K562 (cell line): ENCODE data around the gene C3. TPM values are rescaled to one million over a fixed set of nuclear protein-coding genes. Genes with fewer than 3 reads are reported as not detected.

Experiments used
- ATAC-seq: fragments of 200-7000 bp; cut with Tn5 transposase; 3 replicates; pipeline ENCODE4 v1.9.1; 2020; ENCODE audit warnings: moderate library complexity
- BruUV-seq: library from RNA; stranded (reverse); fragments of 400-500 nt; replicated peaks from 2 replicates; lab custom pipeline; 2021; lab: Mats Ljungman, UMichigan
- CTCF ChIA-PET: fragments of 300-600 bp; formaldehyde crosslinking; extraction: SDS; loops from one replicate; lab custom pipeline; 2021; ENCODE audit warnings: low intra/inter-chr PET ratio; lab: Yijun Ruan, JAX
- POLR2A ChIA-PET: fragments of 300-600, 350-650 bp; sonication (Branson Sonifier 250); formaldehyde crosslinking; extraction: SDS; loops from one replicate; lab custom pipeline; 2021; ENCODE audit warnings: antibody characterized with exemption, inconsistent platforms; lab: Yijun Ruan, JAX
- DNase-seq, 4 experiments: peaks; one replicate each; pipeline versions ENCODE4 v3.0.0 to v3.0.0-alpha.2; 2011 to 2018; ENCODE audit warnings: low spot score in 3 of 4, mixed read lengths in 3 of 4; ENCODE audit errors: extremely low read depth in 1 of 4
- FAIRE-seq: peaks from 2 replicates; lab custom pipeline; 2011; peaks lifted over from hg19 to GRCh38; lab: Jason Lieb, UNC
- H2AFZ ChIP-seq: 2 replicates; pipeline ENCODE4 v1.6.0; 2011; ENCODE audit warnings: low read depth, low read length, control low read depth, inconsistent platforms
- H3K27ac ChIP-seq: fragments of 200-600 bp; 3 replicates; pipeline ENCODE4 v1.8.0; 2011; ENCODE audit warnings: low read depth, mild to moderate bottlenecking, control low read depth, inconsistent platforms, low read length, moderate library complexity, mixed read lengths; ENCODE audit errors: extremely low read depth
- H3K27me3 ChIP-seq, 2 experiments: fragments of 300-600 bp in 1 of 2; 2 replicates in 1 of 2; 3 replicates in 1 of 2; pipeline versions ENCODE4 v1.6.0 to v1.8.0; 2011; ENCODE audit warnings: inconsistent platforms in 2 of 2, low read length in 2 of 2, mild to moderate bottlenecking in 1 of 2, mixed read lengths in 1 of 2, moderate library complexity in 1 of 2; ENCODE audit not compliant: control insufficient read depth in 2 of 2, insufficient read depth in 2 of 2
- H3K36me3 ChIP-seq: fragments of 300-600 bp; 3 replicates; pipeline ENCODE4 v1.8.0; 2011; ENCODE audit warnings: mild to moderate bottlenecking, low read length, inconsistent platforms; ENCODE audit not compliant: control insufficient read depth, insufficient read depth
- H3K4me1 ChIP-seq, 2 experiments: fragments of 200-600 bp in 1 of 2; replicated peaks in 1 of 2; 2 replicates in 1 of 2; 3 replicates in 1 of 2; pipeline versions ENCODE4 v1.5.1 to v1.8.0; 2011; ENCODE audit warnings: inconsistent platforms in 2 of 2, low read length in 2 of 2, mild to moderate bottlenecking in 1 of 2, mixed read lengths in 1 of 2, moderate library complexity in 1 of 2; ENCODE audit not compliant: control insufficient read depth in 2 of 2, insufficient read depth in 2 of 2
- H3K4me2 ChIP-seq: 2 replicates; pipeline ENCODE4 v1.6.1; 2011; ENCODE audit warnings: low read length, control low read depth, inconsistent platforms, mixed read lengths; ENCODE audit not compliant: insufficient read depth
- H3K4me3 ChIP-seq: fragments of 200-600 bp; sonication (generic), shearing (Covaris generic); 2 replicates; pipeline ENCODE4 v1.5.1; 2016; ENCODE audit warnings: control low read depth, inconsistent platforms
- H3K79me2 ChIP-seq: fragments of 200-600 bp; 3 replicates; pipeline ENCODE4 v1.8.0; 2011; ENCODE audit warnings: low read length, inconsistent platforms; ENCODE audit not compliant: control insufficient read depth, insufficient read depth
- H3K9ac ChIP-seq, 2 experiments: 2 replicates each; pipeline versions ENCODE4 v1.6.0 to v1.6.1; 2011; ENCODE audit warnings: low read depth in 2 of 2, low read length in 2 of 2, control low read depth in 1 of 2, inconsistent platforms in 1 of 2, mild to moderate bottlenecking in 1 of 2, mixed read lengths in 1 of 2; ENCODE audit not compliant: insufficient read depth in 1 of 2
- H3K9me1 ChIP-seq: one replicate; pipeline ENCODE4 v1.6.0; 2011; ENCODE audit warnings: inconsistent platforms, mild to moderate bottlenecking, low read length, moderate library complexity; ENCODE audit not compliant: control insufficient read depth, insufficient read depth
- H3K9me3 ChIP-seq: replicated peaks from 2 replicates; pipeline ENCODE4 v1.5.1; 2011; ENCODE audit warnings: low read depth, low read length, inconsistent platforms; ENCODE audit not compliant: control insufficient read depth, insufficient read depth
- H4K20me1 ChIP-seq: replicated peaks from 2 replicates; pipeline ENCODE4 v1.6.1; 2011; ENCODE audit warnings: low read length, inconsistent platforms, mixed read lengths; ENCODE audit not compliant: control insufficient read depth, insufficient read depth
- RFX7 ChIP-seq: fragments of 250-450 bp; sonication (Bioruptor Pico); IDR thresholded peaks from 2 replicates; pipeline ENCODE4 v1.5.1; 2021; ENCODE audit warnings: mild to moderate bottlenecking
- ZMIZ1 ChIP-seq, 2 experiments: fragments of 150-350 bp in 1 of 2; IDR thresholded peaks; 2 replicates each; pipeline ENCODE4 v1.6.1; 2012 to 2016; ENCODE audit warnings: low read depth in 2 of 2, low read length in 2 of 2, mild to moderate bottlenecking in 1 of 2, moderate library complexity in 1 of 2
- ZNF224 ChIP-seq: sonication (generic); formaldehyde crosslinking; IDR thresholded peaks from 2 replicates; pipeline ENCODE4 v1.8.0; 2022; ENCODE audit warnings: mild to moderate bottlenecking, missing genetic modification reagents
- WGBS: fragments of 100-300 bp; shearing (Covaris generic); methylation state at CpG from one replicate; pipeline ENCODE4 v1.1.6; 2016; ENCODE audit warnings: low coverage, mixed read lengths; ENCODE audit not compliant: insufficient coverage; ENCODE audit errors: missing lambda C conversion rate; 5-methylcytosine and 5-hydroxymethylcytosine counted together
- in situ Hi-C: fragments of 300-500 bp; cut with MboI; formaldehyde crosslinking; loops from 4 replicates; pipeline ENCODE4 v1.15.0; 2018; ENCODE audit warnings: inconsistent platforms, mixed read lengths
- intact Hi-C: fragments of 100-400 bp; cut with micrococcal nuclease; formaldehyde crosslinking; loops from 2 replicates; pipeline ENCODE4 v1.14.2; 2022
- polyA plus RNA-seq, 8 experiments: library from polyadenylated mRNA; depleted of rRNA in 4 of 8; stranded (reverse) in 5 of 8; unstranded in 3 of 8; fragments of >200 nt; fragmentation: Nextera tagmentation in 2 of 8; fragmentation: Illumina TruSeq in 1 of 8; extraction: Ambion mirVana in 2 of 8; extraction: Trizol in 1 of 8; gene quantifications; 2 replicates each; pipeline versions ENCODE4 v1.2.1 to v1.2.3, GENCODE V29; 2011 to 2014; ENCODE audit warnings: inconsistent platforms in 1 of 8, missing spikeins in 1 of 8
- total RNA-seq, 7 experiments: library from RNA; depleted of rRNA in 6 of 7; stranded (reverse); fragments of >200 nt in 6 of 7; fragmentation: Illumina TruSeq in 2 of 7; extraction: Trizol in 2 of 7; gene quantifications; 2 replicates each; pipeline versions ENCODE4 v1.2.1 to v1.2.3, GENCODE V29; 2011 to 2021; ENCODE audit warnings: low replicate concordance in 1 of 7
- TF ChIP-seq, protein P1 (sequence below): sonication (generic); formaldehyde crosslinking; IDR thresholded peaks from 2 replicates; pipeline ENCODE4 v1.9.0; 2022; ENCODE audit warnings: mild to moderate bottlenecking, missing genetic modification reagents

C3 gene
- total and polyA plus RNA-seq, 9 of the 15 experiments (the other 6 are each of a cell fraction or from before 2014, with no cell fraction given): 0.59 to 10.6 (median 2.2) TPM

DNA sequence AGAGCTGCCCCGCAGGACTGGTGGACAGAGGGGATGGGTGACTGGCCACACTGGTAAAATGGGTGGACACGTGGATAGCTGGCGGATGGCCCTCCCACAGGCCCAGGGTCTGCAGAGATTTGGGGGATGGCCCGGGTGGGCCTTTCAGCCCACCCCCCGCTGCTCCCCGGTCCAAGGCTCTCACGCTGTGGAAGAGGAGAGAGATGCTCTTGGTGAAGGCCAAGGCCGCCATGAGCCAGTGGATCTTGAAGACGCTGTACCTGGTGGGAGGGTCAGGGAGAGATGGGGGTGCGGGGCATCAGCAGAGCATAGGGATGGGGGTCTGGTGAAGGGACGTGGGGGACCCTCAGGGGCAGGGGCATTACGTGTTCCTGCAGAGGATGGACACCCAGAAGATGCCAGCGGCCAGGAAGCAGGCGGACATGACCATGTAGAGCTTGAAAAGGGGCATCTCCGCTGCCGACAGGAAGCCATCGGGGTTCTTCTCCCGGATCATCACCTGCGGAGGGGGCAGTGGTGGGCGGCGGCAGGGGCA, 12.4 kb upstream of the C3 start:
- Histone ChIP-seq H3K36me3 (peaks cover 3% of the 10 kb centered on the region; the same call in 1 of the 3 replicates), H2AFZ (no peak overlapping the region), H3K9me1 (no peaks in the 10 kb centered on the region), H4K20me1 (no peaks in the 10 kb centered on the region), H3K4me1 (peaks cover 31 to 73% of the 10 kb centered on the region in 2 experiments), H3K79me2 (peaks cover 19% of the 10 kb centered on the region)
- CTCF ChIA-PET: interaction anchor here (0.7 kb wide), 1 partner anchor 269 kb away, joined by 4 read pairs; no protein-coding TSS in a partner anchor
- DNase-seq (no peak), ATAC-seq (no peak)
- intact Hi-C loops (loop anchor here (10.0 kb wide), 1 partner anchor 218 kb away; no protein-coding TSS in a partner anchor), in situ Hi-C loops (no loop called here)
- TF ChIP-seq ZNF224 (no peak), RFX7 (CRISPR knock-in tag) (no peak), ZMIZ1 (IDR thresholded peaks at IDR 0.05; ENCODE audit: low read depth in 2 of 2, low read length in 2 of 2) (no peak)
- TF ChIP-seq, protein P1, sequence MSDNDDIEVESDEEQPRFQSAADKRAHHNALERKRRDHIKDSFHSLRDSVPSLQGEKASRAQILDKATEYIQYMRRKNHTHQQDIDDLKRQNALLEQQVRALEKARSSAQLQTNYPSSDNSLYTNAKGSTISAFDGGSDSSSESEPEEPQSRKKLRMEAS (CRISPR knock-in tag): 0 out of 2 replicates have a peak, but pooled peaks have one; percentile 1
- TF ChIP-seq, all 486 proteins: peak for 1
- H3K4me2 ChIP-seq: no peak overlapping the region
- H3K27ac ChIP-seq: no peak overlapping the region
- no peak for FAIRE-seq
- H3K9me3 ChIP-seq: no peaks in the 10 kb centered on the region
- no peak overlapping the region; a peak in 1 of 4 replicates for H3K9ac ChIP-seq
- H3K27me3 ChIP-seq: no peaks in the 10 kb centered on the region
- no TSS peak for BruUV-seq
- H3K4me3 ChIP-seq: no peak overlapping the region
- WGBS: 89% methylated on average over 13 of the region's 21 CpGs
- POLR2A ChIA-PET: interaction anchor here (0.6 to 0.9 kb wide), 2 partner anchors 17 to 34 kb away, joined by 3 read pairs; partner anchors contain the start of gene SH2D3A
